GM19240 (cell line): ENCODE results near the gene MRPS11.
"Not testable (repeated sequence)": the region's sequence is repeated elsewhere in the genome, so short reads cannot be mapped to it uniquely, and the experiment has no call there.

Experiments
- DNase-seq: peaks from one replicate; pipeline ENCODE4 v3.0.0; 2011; ENCODE audit warnings: low spot score; ENCODE audit not compliant: insufficient read length

MRPS11 gene

DNA sequence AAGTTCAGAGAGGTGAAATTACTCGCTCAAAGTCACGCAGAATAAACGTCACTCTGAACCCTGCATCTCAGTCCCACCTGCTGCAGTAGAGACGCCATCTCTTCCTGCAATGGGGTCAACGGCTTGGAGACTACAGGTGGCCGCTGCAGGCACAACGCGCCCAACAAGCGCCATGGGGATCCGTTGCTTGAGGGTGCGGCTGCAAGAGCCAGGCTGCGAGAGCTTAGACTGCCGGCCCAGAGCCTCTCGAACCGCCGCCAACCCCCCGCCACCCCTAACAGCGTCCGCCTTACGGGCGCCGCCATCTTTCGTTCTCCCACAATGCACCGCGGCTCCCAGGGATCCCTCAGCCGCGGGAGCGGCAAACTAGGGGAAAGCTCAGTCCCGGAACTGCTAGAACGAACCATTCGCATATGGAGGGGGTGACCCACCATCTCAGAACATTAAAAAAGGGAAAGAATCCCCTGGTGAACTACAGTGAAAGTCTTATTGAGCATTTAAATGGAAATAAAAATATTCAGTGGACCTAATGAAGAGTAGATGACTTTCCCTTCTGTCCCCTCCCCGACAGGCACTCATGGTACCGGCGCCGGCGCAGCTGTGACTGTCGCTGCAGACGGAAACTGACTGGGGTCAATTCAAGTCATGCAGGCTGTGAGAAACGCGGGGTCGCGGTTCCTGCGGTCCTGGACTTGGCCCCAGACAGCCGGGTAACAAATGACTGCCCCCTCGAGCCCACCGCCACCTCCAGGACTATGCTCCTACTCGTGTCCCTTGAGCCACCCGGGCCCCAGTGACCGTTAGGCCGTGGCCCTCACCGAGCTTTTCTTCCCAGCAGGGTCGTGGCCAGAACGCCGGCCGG is at the start of gene MRPS11, which contains the start of gene MRPL46:
TSS of gene MRPS11 (plus strand) at position 636 of the 862 bp plus-strand sequence. CDS start at position 646, 10 bp downstream.
TSS of gene MRPL46 (minus strand) at position 316 of the 862 bp plus-strand sequence. CDS start at position 305, 11 bp downstream.
- peak; percentile 73 for DNase-seq

GRCh38 chr15:88419830-88420229 is 47.7 kb upstream of the MRPS11 start:
- no peak for DNase-seq

DNA sequence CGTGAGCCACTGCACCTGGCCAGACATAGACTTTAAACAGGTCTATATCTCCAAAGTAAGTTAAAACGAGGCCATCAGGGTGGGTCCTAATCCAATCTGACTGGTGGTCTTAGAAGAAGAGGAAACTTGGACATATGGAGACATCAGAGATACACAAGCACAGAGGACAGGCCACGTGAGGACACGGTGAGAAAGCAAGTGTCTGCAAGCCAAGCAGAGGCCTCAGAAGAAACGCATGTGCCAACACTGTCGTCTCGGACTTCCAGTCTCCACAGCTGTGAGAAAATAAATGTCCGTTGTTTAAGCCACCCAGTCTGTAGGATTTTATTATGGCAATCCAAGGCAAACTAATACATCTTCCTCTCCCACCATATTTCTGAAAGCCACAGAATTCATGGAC is 44.2 kb upstream of the MRPS11 start:
- no peak for DNase-seq

- no peak for DNase-seq
Observed at GRCh38 chr15:88426304-88426703, 41.2 kb upstream of the MRPS11 start.

GRCh38 chr15:88428053-88428452 is 39.5 kb upstream of the MRPS11 start:
- no peak for DNase-seq

GRCh38 chr15:88428805-88429605 is 38.5 kb upstream of the MRPS11 start:
- DNase-seq, result no peak

DNA sequence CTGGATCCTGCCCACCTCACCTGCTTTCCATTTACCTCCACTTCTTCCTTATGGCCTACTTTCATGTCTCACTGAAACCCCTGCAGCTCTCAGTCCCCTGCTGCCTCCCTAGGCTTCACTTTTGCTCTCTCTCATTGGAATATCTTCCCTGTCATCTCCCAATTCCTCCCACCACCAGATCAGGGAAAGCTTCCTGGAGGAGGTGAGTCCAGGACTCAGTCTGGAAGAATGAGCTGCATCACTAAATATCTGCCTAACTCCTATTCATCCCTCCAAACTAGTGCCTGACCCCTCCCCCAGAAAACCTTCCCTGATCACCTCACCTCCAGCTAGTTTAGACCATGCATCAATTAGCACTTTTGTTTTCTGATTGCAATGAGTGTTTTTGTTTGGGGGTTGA is 37.5 kb upstream of the MRPS11 start:
- no peak for DNase-seq

DNA sequence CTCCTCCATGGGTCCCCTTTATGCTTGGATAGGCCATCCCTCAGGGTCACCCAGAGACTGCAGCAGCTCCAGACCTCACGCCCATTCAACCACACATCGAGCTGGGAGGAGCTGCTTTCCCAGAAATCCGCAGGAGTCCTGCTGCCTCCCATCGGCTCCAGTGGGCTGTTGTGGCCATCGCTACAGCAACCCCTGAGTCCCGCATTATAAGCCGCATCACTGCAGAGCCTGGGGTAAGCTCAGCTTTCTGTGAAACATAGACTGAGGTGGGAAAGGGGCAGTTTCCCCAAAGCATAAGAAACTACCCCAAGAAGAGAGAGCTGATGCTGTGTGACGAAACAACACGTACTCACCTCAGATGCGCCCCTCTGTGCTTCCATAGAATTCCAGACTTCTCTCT is 36.1 kb upstream of the MRPS11 start:
- no peak for DNase-seq

- no peak for DNase-seq
Observed at GRCh38 chr15:88433046-88433685, 34.3 kb upstream of the MRPS11 start.

DNA sequence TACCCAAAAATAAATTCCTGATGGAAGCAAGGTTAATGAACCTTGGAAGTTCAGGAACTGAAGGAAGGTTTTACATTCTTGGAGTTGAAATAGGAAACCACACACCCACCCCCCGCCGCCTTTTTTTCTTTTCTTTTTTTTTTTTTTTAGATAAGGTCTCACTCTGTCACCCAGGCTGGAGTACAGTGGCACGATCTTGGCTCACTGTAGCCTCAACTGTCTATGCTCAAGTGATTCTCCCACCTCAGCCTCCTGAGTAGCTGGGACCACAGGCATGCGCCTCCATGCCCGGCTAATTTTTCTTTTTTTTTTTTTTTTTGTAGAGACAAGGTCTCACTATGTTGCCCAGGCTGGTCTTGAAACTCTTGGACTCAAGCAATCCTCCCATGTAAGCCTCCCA is 33.4 kb upstream of the MRPS11 start:
- not testable (repeated sequence) for DNase-seq

- no peak for DNase-seq
Observed at GRCh38 chr15:88438181-88438580, 29.3 kb upstream of the MRPS11 start.

DNA sequence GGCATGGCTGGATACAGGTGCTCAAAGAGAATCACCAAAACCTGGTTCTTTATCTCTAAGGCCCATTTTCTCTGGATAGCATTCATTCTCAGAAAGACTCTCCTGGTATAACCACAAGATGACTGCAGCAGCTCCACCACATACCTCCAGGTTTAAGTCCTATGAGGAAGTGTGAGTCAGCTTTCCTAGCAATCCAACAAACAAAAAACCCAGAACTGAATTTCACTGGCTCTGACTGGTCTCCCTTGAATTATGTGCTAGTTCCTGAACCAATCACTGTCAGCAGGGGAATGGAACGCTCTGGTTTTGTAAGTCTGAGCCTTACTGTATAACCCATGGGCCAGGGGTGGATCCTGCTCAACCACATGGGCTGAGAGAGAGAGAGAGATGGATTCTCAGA is 27.5 kb upstream of the MRPS11 start:
- DNase-seq, result no peak

DNA sequence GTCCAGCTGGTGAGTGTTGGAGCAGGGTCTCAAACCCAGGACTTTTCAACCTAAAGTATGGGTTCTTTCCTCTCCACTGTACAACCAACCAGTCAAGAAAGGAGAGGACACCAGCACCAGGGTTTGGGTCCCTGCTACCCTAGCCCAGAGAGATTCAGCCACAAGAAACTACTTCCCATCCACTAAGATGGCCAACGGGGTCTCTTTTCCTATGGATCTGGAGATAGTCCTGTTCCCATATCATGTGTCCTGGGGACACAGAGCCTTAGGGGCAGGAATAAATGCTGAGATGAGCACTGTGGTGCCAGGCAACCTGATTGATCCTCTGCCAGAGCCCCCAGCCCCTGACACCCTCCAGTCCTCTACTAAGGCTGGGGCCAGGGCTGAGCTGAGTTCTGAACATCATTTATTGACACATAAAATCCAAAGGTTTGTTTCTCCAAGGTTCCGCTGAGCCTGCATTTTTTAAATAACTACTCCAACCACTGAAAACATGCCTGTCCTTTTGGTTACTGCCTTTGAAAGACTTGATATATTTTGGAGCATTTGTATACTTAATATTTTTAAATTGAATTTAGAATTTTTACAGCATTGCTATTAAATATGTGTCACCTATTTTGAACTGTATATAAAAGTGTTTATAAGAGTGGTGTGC is 26.3 kb upstream of the MRPS11 start:
- no peak for DNase-seq

DNA sequence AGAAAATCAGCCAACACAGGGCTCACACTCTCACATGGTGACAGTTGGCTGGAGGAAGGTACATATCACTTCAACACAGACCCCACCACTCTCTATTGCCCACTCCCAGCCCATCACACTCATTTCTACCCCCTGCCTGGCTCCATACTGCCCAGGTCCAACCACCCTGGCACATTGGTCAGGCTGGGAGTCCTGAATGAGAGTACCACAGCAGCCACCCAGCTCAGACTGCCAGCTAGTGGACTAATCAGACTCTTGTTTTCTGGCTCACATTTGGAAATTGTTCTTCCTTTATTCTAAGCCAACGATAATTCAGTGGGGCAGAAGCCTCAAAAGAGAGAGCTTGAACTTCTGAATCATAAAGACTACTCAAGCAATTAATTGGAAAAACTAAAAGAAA is 20.3 kb upstream of the MRPS11 start:
- no peak for DNase-seq

GRCh38 chr15:88447741-88448140 is 19.8 kb upstream of the MRPS11 start:
- DNase-seq, result no peak

DNA sequence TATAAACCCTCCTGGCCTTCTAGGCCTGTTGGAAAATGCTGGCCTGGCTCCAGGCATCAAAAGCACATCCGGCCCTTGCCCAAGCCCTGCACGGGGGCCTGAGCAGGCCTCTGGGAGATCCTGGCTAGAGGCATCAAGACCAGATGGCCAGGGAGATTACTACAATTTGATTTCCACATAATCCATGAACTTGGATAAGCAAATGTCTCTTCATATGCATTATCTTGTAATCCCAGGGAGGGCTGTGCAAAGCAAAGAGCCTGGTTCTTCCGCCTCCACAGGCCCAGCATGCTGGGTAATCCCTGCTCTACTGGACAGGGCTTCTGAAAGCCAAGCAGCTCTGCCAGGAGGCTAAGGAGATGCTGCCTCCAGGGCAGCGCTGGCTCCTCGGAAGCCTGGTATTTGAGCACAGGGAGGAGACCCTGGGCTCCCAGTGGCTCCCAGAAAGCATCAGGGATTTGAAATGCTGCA is 18.5 kb upstream of the MRPS11 start:
- no peak for DNase-seq

GRCh38 chr15:88449581-88449980 is 17.9 kb upstream of the MRPS11 start:
- DNase-seq, result no peak

DNA sequence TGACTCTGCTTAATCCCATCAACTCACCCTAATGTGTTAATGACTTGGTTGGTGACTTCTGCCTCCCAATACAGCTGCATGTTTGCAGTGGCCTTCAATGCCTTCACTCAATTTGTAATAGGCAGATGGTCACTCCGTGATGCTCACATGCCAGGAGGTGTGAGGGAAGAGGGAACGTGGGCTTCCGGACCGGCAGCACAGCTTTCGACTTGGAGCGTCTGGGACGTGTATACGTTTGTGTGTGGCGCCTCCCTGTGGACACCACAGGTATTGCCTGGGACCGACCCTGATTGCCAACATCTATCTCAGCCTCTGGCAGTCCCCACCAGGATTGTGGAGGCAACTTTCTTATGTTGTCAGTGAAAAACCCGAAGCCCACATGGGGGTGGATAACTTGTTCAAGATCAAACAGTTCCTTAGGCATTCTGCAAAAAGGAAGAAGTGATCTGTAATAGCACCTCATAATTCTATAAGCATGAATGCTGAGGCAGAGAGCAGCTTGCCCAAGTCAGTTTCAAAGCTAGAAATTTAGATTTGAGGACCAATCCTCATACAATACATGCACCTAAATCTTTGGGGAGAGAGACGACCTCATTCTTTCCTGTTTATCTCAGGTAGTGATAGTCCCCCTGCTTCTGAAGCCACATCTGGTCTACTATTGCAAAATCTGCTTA is 17.2 kb upstream of the MRPS11 start:
- peak; percentile 37 for DNase-seq

DNA sequence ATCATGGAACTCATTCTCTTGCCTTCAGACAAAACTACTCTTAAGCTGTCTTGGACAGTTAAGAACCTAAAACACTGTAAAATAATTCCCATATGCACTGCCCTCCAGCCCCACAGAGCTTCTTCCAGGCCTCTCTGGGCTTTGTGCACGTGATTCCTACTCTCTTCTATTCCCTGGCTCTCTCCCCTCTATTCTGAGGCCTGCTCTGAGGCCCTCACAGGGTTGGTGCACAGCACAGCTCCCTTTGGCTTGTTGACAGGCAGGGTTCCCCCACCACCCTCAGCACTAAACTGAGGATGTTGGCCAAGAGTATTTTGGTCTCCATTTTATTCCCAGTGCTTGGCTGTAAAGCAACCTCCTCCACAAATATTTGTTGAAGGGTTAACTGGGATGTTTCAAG is 13.9 kb upstream of the MRPS11 start:
- no peak for DNase-seq

GRCh38 chr15:88454236-88454635 is 13.3 kb upstream of the MRPS11 start:
- DNase-seq, result no peak
